T-helper 17 cell (primary cell): ENCODE measurements around the gene OR13J1. TPM values are rescaled to one million over a fixed set of nuclear protein-coding genes. Genes with fewer than 3 reads are reported as not detected.

ENCODE experiments used
- ATAC-seq: fragments of 150-1000 bp; cut with Tn5 transposase; 2 replicates; pipeline ENCODE4 v1.10.0; 2021; ENCODE audit warnings: mild to moderate bottlenecking, moderate library complexity
- DNase-seq, 3 donors: peaks; one replicate each; pipeline versions ENCODE4 v3.0.0 to v3.0.0-alpha.2; 2020 to 2021
- H3K9me3 ChIP-seq: one replicate; pipeline ENCODE4 v1.7.0; 2013; ENCODE audit warnings: low read length, mild to moderate bottlenecking; ENCODE audit not compliant: control insufficient read depth, poor library complexity, severe bottlenecking
- H3K27ac Mint-ChIP-seq: one replicate; pipeline ENCODE4 v1.8.0; 2022; ENCODE audit warnings: mild to moderate bottlenecking, moderate library complexity, mixed read lengths
- H3K27me3 Mint-ChIP-seq: one replicate; pipeline ENCODE4 v1.8.0; 2022; ENCODE audit warnings: mixed read lengths
- H3K36me3 Mint-ChIP-seq: one replicate; pipeline ENCODE4 v1.8.0; 2022; ENCODE audit warnings: low read depth, mixed read lengths
- H3K4me1 Mint-ChIP-seq: one replicate; pipeline ENCODE4 v1.8.0; 2022; ENCODE audit warnings: mild to moderate bottlenecking, mixed read lengths
- H3K4me3 Mint-ChIP-seq: one replicate; pipeline ENCODE4 v1.8.0; 2022; ENCODE audit warnings: mild to moderate bottlenecking, moderate library complexity, mixed read lengths
- total RNA-seq, 4 donors: library from RNA in 2 of 4; stranded (reverse) in 2 of 4; gene quantifications; one replicate each; pipeline ENCODE4 v1.2.3 and lab custom pipeline; 2022 to 2026

Gene OR13J1
- total RNA-seq, 2 donors from 2014 or later, result not detected

GRCh38 chr9:35861161-35861897, 8.9 kb downstream of the OR13J1 start:
- no peak overlapping the region for H3K27ac Mint-ChIP-seq
- DNase-seq (no peak), ATAC-seq (no peak)
- H3K4me1 Mint-ChIP-seq, result peaks cover 16% of the 10 kb centered on the region
- H3K27me3 Mint-ChIP-seq, result peaks cover 34% of the 10 kb centered on the region
- H3K36me3 Mint-ChIP-seq, result peaks cover 3% of the 10 kb centered on the region
- H3K4me3 Mint-ChIP-seq, result peak overlapping the region; percentile 10
- H3K9me3 ChIP-seq, result no peaks in the 10 kb centered on the region

GRCh38 chr9:35859990-35860339, 10.2 kb downstream of the OR13J1 start:
- H3K36me3 Mint-ChIP-seq, result peaks cover 3% of the 10 kb centered on the region
- ATAC-seq, result no peak
- H3K9me3 ChIP-seq, result no peaks in the 10 kb centered on the region
- peaks cover 18% of the 10 kb centered on the region for H3K4me1 Mint-ChIP-seq
- H3K27me3 Mint-ChIP-seq, result peaks cover 45% of the 10 kb centered on the region
- no peak overlapping the region for H3K27ac Mint-ChIP-seq
- no peak overlapping the region for H3K4me3 Mint-ChIP-seq
- DNase-seq, result no peak

GRCh38 chr9:35859310-35859989, 10.8 kb downstream of the OR13J1 start:
- Mint-ChIP-seq H3K4me1 (peaks cover 18% of the 10 kb centered on the region), H3K4me3 (no peak overlapping the region), H3K27ac (no peak overlapping the region), H3K36me3 (peaks cover 3% of the 10 kb centered on the region), H3K27me3 (peaks cover 41% of the 10 kb centered on the region)
- no peak for DNase-seq
- H3K9me3 ChIP-seq, result no peaks in the 10 kb centered on the region
- ATAC-seq, result peak; percentile 44

- peaks cover 18% of the 10 kb centered on the region for H3K4me1 Mint-ChIP-seq
- H3K36me3 Mint-ChIP-seq, result peaks cover 3% of the 10 kb centered on the region
- no peak overlapping the region for H3K27ac Mint-ChIP-seq
- ATAC-seq (no peak), DNase-seq (no peak)
- H3K27me3 Mint-ChIP-seq, result peaks cover 36% of the 10 kb centered on the region
- no peak overlapping the region for H3K4me3 Mint-ChIP-seq
- no peaks in the 10 kb centered on the region for H3K9me3 ChIP-seq
Observed at GRCh38 chr9:35858458-35858857, 11.7 kb downstream of the OR13J1 start.

- DNase-seq (no peak), ATAC-seq (no peak)
- no peaks in the 10 kb centered on the region for H3K9me3 ChIP-seq
- Mint-ChIP-seq H3K27me3 (peaks cover 24% of the 10 kb centered on the region), H3K4me1 (peaks cover 18% of the 10 kb centered on the region), H3K36me3 (peaks cover 3% of the 10 kb centered on the region), H3K27ac (no peak overlapping the region), H3K4me3 (no peak overlapping the region)
Observed at GRCh38 chr9:35856882-35857281, 13.3 kb downstream of the OR13J1 start.

- no peaks in the 10 kb centered on the region for H3K9me3 ChIP-seq
- ATAC-seq (no peak), DNase-seq (no peak)
- Mint-ChIP-seq H3K27me3 (peaks cover 17% of the 10 kb centered on the region), H3K4me3 (peak overlapping the region; percentile 19), H3K4me1 (peaks cover 18% of the 10 kb centered on the region), H3K27ac (no peak overlapping the region), H3K36me3 (peaks cover under 1% of the 10 kb centered on the region)
Observed at GRCh38 chr9:35856206-35856605, 14.0 kb downstream of the OR13J1 start.

GRCh38 chr9:35854091-35854762, 16.0 kb downstream of the OR13J1 start:
- DNase-seq (no peak), ATAC-seq (no peak)
- H3K4me3 Mint-ChIP-seq, result no peak overlapping the region
- peaks cover 17% of the 10 kb centered on the region for H3K27me3 Mint-ChIP-seq
- H3K36me3 Mint-ChIP-seq, result no peaks in the 10 kb centered on the region
- peaks cover 15% of the 10 kb centered on the region for H3K4me1 Mint-ChIP-seq
- H3K9me3 ChIP-seq, result no peaks in the 10 kb centered on the region
- no peak overlapping the region for H3K27ac Mint-ChIP-seq

GRCh38 chr9:35852876-35853865, 17.0 kb downstream of the OR13J1 start:
- H3K27ac Mint-ChIP-seq, result peak overlapping the region; percentile 75
- H3K4me1 Mint-ChIP-seq, result peaks cover 6% of the 10 kb centered on the region
- no peaks in the 10 kb centered on the region for H3K9me3 ChIP-seq
- H3K27me3 Mint-ChIP-seq, result peaks cover 17% of the 10 kb centered on the region
- H3K4me3 Mint-ChIP-seq, result no peak overlapping the region
- no peaks in the 10 kb centered on the region for H3K36me3 Mint-ChIP-seq
- ATAC-seq, result no peak
- no peak for DNase-seq

- H3K4me1 Mint-ChIP-seq, result peaks cover 10% of the 10 kb centered on the region
- DNase-seq (no peak), ATAC-seq (no peak)
- peaks cover 17% of the 10 kb centered on the region for H3K27me3 Mint-ChIP-seq
- no peak overlapping the region for H3K4me3 Mint-ChIP-seq
- no peaks in the 10 kb centered on the region for H3K9me3 ChIP-seq
- peak overlapping the region; percentile 75 for H3K27ac Mint-ChIP-seq
- peaks cover 2% of the 10 kb centered on the region for H3K36me3 Mint-ChIP-seq
Observed at GRCh38 chr9:35852267-35852815, 17.9 kb downstream of the OR13J1 start.

GRCh38 chr9:35847792-35848572, 22.2 kb downstream of the OR13J1 start:
- peaks cover 19% of the 10 kb centered on the region for H3K4me1 Mint-ChIP-seq
- ATAC-seq, result no peak
- H3K27me3 Mint-ChIP-seq, result no peaks in the 10 kb centered on the region
- no peak overlapping the region for H3K4me3 Mint-ChIP-seq
- H3K9me3 ChIP-seq, result no peaks in the 10 kb centered on the region
- H3K27ac Mint-ChIP-seq, result peak overlapping the region; percentile 68
- peaks cover 4% of the 10 kb centered on the region for H3K36me3 Mint-ChIP-seq
- DNase-seq, result no peak

- Mint-ChIP-seq H3K27me3 (no peaks in the 10 kb centered on the region), H3K4me1 (peaks cover 19% of the 10 kb centered on the region), H3K27ac (peak overlapping the region; percentile 85), H3K36me3 (peaks cover 6% of the 10 kb centered on the region), H3K4me3 (no peak overlapping the region)
- DNase-seq (no peak), ATAC-seq (no peak)
- no peaks in the 10 kb centered on the region for H3K9me3 ChIP-seq
Observed at GRCh38 chr9:35845824-35846771, 24.1 kb downstream of the OR13J1 start.
